IPS-18a (cell line): ENCODE data around the gene MAP6.

Experiments used
- H3K27ac ChIP-seq: one replicate; pipeline ENCODE4 v1.5.1; 2013; ENCODE audit warnings: low read length
- H3K27me3 ChIP-seq: one replicate; pipeline ENCODE4 v1.6.1; 2013; ENCODE audit warnings: mild to moderate bottlenecking, low read length; ENCODE audit not compliant: control insufficient read depth, insufficient read depth
- H3K36me3 ChIP-seq: one replicate; pipeline ENCODE4 v1.6.1; 2013; ENCODE audit warnings: low read depth, low read length; ENCODE audit not compliant: control insufficient read depth
- H3K4me1 ChIP-seq: one replicate; pipeline ENCODE4 v1.6.1; 2013; ENCODE audit warnings: low read depth, low read length; ENCODE audit not compliant: control insufficient read depth
- H3K4me3 ChIP-seq: one replicate; pipeline ENCODE4 v1.5.1; 2013; ENCODE audit warnings: low read length
- H3K9ac ChIP-seq: one replicate; pipeline ENCODE4 v1.6.1; 2013; ENCODE audit warnings: mild to moderate bottlenecking, low read length, moderate library complexity
- H3K9me3 ChIP-seq: one replicate; pipeline ENCODE4 v1.6.1; 2013; ENCODE audit warnings: low read depth, low read length; ENCODE audit not compliant: control insufficient read depth

Gene MAP6

GRCh38 chr11:75539459-75540334 lies 129.1 kb downstream of the MAP6 start:
- Histone ChIP-seq H3K4me3 (no peak overlapping the region), H3K9me3 (no peaks in the 10 kb centered on the region), H3K27me3 (no peaks in the 10 kb centered on the region), H3K36me3 (no peaks in the 10 kb centered on the region), H3K4me1 (no peaks in the 10 kb centered on the region), H3K27ac (no peak overlapping the region), H3K9ac (no peak overlapping the region)

- Histone ChIP-seq H3K9me3 (no peaks in the 10 kb centered on the region), H3K27me3 (no peaks in the 10 kb centered on the region), H3K4me3 (no peak overlapping the region), H3K27ac (no peak overlapping the region), H3K4me1 (no peaks in the 10 kb centered on the region), H3K9ac (no peak overlapping the region), H3K36me3 (no peaks in the 10 kb centered on the region)
These were observed 130.5 kb downstream of the MAP6 start for GRCh38 chr11:75538150-75538942.

- H3K9me3 ChIP-seq = no peaks in the 10 kb centered on the region
- no peaks in the 10 kb centered on the region for H3K27me3 ChIP-seq
- H3K9ac ChIP-seq = no peak overlapping the region
- no peaks in the 10 kb centered on the region for H3K36me3 ChIP-seq
- no peaks in the 10 kb centered on the region for H3K4me1 ChIP-seq
- no peak overlapping the region for H3K27ac ChIP-seq
- H3K4me3 ChIP-seq = no peak overlapping the region
These were observed 131.1 kb downstream of the MAP6 start for GRCh38 chr11:75537740-75538139.
